ENCODE data around the gene NOTCH1. TPM values are rescaled to one million over a fixed set of nuclear protein-coding genes. Genes with fewer than 3 reads are reported as not detected.

The NOTCH1 gene
- total RNA-seq, 1 donor from 2014 or later: 70.7 TPM

DNA sequence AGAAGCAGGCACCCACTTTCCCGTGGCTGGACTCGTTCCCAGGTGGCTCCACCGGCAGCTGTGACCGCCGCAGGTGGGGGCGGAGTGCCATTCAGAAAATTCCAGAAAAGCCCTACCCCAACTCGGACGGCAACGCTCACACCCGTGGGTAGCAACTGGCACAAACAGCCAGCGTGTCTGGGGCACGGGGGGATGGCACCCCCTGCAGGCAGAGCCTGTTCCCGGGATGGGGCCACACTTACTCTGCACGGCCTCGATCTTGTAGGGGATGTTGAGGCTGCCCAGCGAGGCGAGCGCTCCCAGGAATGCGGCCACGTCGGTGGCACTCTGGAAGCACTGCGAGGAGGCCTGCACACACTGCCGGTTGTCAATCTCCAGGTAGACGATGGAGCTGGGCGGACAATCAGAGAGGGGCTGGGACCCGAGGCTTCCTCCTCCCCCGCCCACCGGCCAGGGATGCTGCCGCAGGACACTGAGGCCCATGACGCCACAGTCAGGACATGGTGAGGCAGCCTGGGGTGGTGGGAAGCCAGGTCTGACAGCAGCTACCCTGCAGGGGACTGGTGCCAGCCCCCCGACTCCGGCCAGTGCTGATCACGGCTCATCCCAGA lies 42.8 kb downstream of the NOTCH1 start:
- no peak for DNase-seq (ENCODE audit: low read depth, low spot score)

DNA sequence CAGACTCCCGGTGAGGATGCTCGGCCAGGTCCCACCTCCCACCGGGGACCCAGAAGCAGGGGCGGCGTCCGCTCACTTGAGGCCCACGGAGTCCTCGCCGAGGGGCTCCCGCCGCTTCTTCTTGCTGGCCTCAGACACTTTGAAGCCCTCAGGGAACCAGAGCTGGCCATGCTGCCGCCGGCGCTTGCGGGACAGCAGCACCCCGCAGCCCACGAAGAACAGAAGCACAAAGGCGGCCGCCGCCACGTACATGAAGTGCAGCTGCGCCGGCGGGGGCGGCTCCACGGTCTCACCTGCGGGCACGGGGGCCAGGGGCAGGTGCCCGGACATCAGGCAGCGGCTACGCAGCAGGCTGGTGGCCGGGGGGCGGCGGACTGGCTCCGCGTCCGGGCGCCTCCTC lies 43.7 kb downstream of the NOTCH1 start:
- no peak for DNase-seq (ENCODE audit: low read depth, low spot score)

DNA sequence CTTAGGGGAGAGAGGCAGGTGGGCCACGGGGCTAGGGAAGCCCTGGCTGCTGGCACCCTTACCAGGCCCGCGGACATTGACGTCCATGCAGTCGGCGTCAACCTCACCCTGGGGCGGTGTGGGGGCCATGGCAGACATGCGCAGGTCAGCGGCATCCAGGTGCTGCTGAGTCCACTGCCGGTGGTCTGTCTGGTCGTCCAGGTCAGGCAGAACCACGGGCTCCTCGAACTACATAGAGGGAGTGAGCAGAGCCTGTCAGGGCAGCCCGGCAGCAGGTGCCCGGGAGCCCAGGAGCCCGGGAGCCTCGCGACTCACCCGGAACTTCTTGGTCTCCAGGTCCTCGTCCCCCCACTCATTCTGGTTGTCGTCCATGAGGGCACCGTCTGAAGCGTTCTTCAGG lies 44.2 kb downstream of the NOTCH1 start:
- DNase-seq (ENCODE audit: low read depth, low spot score): no peak

DNA sequence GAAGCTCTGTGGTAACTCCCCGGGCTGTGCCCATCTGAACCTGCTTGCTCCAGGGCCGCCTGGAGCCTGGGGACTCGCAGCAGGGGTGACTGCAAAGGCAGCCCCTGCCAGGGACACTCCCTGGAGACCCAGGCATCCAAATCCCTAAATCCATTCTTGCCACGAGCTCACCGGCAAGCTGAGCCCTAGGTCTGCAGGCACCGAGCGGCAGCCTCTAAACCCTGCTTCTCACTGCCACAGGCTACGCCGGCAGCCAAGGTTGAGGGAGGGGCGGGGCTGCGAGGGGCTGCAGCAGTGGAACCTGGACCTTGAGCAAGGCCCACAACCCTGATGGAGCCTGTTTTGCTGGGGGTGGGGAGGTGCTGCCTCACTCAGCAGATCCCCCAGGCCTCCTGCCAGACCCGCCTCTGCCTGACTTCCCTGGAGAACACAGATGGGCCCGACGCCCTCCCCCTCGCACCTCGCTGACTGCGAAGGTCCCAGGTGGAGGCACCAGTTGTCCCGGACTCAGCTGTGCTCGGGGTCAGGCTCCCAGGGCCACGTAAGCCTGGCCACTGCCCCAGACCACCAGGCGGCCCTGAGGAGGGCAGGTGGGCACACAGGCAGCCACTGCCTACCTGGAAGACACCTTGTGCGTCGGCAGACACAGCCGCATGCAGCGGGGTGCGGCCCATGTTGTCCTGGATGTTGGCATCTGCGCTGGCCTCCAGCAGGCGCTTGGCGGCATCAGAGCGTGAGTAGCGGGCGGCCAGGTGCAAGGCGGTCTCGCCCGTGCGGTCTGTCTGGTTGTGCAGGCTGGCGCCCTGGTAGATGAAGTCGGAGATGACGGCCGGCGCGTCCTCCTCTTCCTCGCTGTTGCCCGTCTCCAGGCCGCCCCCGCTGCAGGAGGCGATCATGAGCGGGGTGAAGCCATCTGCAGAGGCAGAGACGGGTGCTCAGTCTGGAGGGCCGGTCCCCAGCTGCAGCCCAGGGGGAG lies 45.6 kb downstream of the NOTCH1 start:
- DNase-seq (ENCODE audit: low read depth, low spot score): no peak

DNA sequence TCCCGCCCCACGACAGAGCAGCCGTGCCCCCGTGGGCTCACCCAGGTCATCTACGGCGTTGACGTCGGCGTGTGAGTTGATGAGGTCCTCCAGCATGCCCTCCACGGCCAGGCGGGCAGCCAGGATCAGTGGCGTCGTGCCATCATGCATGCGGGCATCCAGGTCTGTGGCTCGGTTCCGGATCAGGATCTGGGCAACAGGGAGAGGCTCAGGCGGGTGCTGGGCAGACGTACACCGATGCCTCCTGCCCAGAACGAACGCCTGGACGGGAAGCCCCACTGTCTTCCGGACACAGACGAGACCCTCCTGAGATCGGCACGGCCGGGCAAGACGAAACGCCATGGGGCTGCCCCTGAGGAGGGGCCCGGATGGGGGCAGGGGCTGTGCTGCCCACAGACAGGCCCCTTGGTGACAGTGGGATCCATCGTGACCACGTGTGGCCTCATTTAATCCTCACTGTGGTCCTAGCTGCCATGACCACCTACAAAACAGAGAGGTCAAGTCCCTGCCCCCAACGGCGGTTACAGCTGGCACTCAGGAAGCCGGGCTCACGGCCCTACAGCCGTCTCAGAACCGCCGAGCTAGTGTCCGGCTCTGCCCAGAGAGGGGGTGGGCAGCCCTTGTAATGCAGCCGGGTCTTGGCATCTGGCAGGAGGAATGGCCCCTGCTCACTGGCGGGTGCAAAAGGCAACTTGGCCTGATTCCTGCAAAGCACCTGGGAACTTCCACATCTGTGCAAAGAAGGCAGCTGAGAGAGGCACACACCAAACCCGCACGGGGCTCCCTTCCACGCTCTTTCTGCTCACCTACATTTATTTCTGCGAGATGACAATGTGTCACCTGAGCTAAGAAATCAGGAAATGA lies 46.5 kb downstream of the NOTCH1 start:
- no peak for DNase-seq (ENCODE audit: low read depth, low spot score)

DNA sequence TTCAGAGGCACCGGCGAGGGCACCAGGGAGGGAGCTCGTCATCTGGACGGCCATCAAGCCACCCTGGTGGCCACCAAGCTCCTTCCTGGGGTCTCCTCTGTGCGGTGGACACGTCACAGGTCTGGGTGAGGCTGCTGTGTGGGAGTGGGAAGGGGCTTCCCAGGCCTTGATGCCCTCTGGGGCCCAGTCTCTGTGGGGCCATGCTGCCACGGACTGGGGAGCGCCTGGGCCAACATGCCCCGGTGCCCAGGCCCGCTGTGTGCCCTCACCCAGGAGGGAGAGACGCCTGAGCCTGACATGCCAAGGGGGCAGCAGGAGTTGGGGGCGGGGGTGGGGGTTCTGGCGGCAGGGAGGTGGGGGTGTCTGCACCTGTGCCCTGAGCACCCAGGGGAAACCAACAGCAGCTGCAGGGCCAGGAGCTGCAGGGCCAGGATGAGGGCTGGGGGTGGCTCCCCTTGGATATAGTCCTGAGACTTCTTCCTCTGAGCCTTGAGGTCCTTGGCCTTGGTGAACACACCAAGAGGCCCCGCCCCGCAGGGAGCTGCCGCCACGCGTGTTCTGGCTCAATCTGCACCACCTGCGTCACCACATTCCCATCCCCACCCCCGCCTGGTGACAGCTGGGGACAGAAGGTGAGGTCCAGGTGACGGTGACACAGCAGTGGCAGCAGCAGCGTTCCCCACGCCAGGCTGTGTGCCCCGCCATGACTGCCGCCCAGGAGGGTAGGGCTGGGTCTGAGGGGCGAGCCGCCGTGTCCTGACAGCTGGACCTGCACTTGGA lies 47.7 kb downstream of the NOTCH1 start:
- no peak for DNase-seq (ENCODE audit: low read depth, low spot score)

DNA sequence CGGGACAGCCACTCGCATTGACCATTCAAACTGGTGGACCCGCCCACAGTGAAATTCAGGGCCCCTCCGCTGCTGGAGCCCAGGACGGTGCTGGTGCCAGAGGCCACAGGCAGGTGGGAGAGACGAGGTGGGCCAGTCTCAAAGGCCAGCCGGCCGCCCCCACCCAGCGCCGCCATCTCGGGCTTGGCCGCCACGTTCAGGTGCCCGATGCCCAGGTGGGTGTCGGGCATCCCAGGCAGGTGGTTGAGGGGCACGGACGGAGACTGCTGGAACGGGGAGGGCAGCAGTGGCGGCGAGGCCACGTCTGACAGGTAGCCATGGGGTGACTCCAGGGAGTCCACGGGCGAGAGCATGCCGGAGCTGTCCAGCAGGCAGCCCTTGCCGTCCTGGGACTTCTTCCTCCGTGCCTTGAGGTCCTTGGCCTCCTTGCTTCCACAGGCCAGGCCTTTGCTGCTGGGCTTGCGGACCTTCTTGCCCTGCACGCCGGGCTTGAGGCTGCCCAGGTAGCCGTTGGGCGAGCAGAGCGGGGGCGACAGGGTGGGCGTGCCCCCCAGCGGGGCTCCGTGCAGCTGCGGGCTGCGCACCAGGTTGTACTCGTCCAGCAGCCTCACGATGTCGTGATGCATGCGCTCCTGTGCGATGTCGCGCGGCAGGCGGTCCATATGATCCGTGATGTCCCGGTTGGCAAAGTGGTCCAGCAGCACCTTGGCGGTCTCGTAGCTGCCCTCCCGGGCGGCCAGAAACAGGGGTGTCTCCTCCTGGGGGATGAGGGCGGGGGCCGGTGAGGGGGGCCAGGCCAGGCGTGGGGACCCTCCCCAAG lies 48.8 kb downstream of the NOTCH1 start:
- DNase-seq (ENCODE audit: low read depth, low spot score): no peak

DNA sequence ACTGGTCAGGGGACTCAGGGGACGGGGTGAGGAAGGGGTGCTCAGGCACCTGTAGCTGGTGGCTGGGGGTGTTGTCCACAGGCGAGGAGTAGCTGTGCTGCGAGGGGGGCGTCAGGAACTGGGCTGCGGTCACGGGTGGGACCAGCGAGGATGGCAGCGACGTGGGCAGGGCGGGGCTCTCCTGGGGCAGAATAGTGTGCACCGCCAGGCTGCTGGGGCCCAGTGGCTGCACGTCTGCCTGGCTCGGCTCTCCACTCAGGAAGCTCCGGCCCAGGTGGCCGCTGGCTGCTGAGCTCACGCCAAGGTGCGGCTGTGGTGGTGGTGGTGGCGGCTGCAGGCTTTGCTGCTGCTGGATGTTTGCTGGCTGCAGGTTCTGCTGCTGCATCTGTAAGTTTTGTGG lies 49.7 kb downstream of the NOTCH1 start:
- no peak for DNase-seq (ENCODE audit: low read depth, low spot score)

DNA sequence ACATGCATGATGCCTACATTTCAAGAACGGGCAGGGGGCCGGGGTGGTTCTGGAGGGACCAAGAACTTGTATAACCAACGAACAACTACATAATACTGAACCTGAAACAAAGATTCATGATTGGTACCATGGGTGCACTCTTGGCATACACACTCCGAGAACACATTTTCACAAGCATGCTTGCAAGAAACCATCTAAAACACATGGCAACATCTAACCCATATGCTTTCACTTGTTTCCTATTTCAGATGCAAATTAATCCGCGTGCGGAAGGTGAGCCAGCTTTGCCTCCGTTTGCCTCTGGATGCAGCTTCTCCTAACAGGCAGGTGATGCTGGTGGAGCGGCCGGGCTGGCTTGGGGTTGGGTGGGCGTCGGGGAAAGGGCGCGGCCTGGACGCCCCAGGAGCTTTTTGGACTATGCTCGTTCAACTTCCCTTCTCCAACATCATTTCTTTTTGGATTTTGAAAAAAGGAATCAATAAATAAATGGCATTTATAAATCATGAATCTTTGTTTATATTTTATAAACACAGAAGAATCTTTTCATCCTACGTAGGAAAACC lies 50.5 kb downstream of the NOTCH1 start:
- DNase-seq (ENCODE audit: low read depth, low spot score): no peak

DNA sequence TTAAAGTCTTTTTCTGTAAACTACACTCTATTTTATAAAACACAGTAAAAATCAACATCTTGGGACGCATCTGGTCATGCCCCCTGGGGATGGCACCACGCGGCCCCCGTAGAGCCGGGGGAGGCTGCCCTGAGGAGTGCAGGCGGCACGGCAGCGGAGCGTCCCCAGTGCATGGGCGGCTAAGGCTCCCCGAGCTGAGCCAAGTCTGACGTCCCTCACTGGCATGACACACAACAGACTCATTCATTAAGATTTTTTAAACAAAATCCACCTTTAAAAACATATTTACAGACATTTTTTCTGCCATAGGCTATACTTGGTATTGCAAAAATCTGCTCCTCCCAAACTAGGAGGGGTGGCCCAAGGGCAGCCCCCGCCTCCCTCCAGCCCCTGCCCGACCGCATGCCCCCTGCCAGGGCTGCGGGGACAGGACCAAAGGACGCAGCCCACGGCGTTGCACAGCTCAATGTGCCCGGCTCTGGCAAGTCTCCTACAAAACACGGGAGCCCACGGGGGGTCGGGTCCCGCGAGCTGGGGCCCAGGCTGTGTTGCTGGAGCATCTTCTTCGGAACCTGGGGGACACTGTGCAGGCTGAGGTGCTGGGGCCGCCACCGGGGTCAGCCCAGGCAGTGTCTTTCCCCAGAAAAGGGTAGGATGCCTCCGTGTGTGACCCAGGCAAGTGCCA lies 51.2 kb downstream of the NOTCH1 start:
- no peak for DNase-seq (ENCODE audit: low read depth, low spot score)

DNA sequence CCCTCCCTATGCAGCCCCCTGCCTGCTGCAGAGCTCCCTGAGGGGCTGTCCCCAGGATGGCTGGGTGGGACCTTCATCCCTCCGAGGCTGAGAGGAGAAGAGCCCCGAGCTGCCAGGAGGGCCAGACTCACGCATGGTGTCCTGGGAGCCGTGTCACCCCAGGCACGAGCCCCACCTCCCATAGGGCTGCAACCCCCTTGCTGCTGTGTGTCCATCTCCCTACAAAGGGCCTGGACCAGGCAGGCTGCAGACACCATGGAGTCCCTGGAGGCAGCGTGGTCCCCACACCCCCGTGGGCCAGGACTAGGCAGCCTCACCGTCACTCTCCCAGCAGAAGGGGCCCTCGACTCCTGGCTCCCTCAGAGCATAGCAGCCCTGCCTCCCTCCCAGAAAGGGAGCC lies 51.8 kb downstream of the NOTCH1 start:
- DNase-seq (ENCODE audit: low read depth, low spot score): no peak

DNA sequence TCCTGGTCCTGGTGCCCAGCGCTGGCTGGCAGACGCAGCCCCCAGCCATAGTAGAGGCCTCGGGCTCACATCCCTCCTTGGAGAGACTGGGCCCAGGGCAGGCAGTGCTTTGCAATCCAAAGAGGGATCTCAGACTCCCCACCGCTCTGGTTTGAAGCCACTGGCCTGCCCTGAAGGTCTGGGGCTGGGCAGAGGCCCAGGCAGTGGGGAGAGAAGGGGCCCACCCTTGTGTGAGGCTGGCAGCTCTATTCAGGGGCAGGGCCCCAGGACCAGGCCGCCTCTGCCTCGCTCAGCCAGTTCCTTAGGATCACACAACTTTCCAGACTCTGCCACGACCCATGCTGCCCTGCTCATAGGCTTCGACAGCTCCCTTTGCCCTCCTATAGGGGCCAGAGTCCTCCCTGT lies 52.3 kb downstream of the NOTCH1 start:
- DNase-seq (ENCODE audit: low read depth, low spot score): no peak

DNA sequence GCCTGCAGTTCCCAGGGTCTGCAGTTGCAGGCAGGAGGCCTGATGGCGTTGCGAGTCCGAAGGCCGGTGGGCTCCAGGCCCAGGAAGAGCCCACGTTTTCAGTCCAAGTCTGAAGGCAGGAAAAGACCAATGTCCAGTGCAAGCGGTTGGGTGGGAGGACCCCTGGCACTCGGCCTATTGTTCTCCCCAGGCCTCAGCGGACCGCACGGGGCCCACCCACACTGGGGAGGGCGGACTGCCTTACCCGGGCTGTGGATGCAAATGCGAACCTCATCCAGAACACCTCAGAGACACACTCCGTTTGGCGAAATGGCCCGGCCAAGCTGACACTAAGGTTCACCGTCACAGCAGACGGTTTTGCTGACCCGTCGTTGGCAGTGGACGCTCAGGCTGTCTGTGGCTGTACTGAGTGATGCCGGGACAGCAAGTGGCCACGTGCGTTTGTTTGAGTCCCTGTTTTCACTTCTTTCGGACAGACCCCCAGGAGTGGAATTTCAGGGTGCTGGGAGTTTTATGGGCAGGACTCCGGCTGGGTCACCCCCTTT lies 52.8 kb downstream of the NOTCH1 start:
- DNase-seq (ENCODE audit: low read depth, low spot score): no peak

DNA sequence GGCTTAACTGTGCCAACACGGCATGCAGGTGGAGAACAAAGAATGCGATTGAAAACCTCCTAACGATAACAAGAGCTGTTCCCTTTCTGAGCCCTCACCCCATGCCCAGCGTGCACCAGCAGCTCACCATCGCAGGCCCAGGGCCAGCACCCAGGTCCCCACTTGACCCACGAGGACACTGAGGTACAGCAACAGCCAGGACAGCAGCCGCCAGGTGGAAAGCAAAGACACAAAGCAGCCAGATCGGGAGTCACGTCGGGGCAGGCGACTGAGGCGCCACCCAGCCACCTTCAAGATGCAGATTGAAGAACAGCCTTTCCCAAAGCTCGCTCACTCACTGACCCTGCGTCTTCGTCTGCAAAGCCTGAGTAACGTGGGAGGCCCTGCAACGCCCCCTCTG lies 56.1 kb downstream of the NOTCH1 start:
- no peak for DNase-seq (ENCODE audit: low read depth, low spot score)

DNA sequence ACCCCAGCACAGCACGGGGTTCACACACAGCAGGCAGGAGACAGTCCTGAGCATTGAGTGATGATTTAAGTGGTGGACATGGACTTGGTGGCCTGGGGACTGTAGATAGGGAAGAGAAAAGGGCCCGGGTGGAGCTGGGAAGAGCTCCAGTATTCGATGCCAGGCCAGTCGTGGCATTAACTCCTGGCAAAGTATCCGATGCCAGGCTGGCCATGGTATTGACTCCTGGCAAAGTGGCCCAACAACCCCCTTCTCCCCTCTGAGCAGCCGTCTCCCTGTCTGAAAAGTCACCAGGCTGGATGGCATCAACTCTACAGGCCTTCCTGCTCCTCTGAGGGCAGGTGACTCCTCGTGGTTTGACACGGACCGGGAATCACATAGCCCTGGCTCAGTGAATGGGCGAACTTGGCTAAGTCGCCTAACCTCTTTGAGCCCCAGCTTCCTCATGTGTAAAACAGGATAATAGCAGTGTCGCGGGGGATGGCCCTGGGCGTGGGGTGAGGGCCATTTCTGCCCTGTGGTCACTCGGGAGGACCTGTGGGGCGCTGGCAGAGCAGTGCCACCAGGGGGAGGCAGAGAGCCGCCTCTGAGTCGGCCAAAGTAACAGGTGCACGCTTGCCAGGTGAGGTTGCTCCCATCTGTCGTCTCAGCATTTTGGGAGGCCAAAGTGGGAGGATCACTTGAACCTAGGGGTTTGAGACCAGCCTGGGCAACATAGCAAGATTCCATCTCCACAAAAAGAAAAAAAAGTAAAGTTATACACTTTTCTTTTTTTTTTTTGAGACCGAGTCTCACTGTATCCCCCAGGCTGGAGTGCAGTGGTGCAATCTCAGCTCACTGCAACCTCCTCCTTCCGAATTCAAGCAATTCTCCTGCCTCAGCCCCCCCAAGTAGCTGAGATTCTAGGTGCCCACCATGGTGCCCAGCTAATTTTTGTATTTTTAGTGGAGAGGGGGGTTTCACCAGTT lies 57.3 kb downstream of the NOTCH1 start:
- no peak for DNase-seq (ENCODE audit: low read depth, low spot score)

DNA sequence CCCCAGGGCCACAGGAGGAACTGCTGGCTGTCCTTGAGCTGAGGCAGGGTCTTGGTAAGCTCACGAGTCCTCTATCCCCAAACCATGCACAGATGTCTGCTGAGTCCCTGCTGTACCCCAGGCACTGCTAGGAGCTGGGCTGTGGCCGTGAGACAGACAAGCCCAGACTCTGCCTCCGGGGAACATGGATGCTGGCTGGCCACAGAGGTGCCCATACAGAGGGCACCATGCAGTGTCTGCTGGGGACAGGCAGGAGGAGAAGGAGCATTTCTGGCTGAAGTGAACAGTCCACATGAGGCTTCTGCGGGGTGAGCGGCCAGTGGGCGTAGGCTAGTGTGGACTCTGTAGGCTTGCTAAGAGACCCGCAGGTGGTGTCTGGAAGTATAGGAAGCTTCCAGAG lies 58.2 kb downstream of the NOTCH1 start:
- no peak for DNase-seq (ENCODE audit: low read depth, low spot score)

DNA sequence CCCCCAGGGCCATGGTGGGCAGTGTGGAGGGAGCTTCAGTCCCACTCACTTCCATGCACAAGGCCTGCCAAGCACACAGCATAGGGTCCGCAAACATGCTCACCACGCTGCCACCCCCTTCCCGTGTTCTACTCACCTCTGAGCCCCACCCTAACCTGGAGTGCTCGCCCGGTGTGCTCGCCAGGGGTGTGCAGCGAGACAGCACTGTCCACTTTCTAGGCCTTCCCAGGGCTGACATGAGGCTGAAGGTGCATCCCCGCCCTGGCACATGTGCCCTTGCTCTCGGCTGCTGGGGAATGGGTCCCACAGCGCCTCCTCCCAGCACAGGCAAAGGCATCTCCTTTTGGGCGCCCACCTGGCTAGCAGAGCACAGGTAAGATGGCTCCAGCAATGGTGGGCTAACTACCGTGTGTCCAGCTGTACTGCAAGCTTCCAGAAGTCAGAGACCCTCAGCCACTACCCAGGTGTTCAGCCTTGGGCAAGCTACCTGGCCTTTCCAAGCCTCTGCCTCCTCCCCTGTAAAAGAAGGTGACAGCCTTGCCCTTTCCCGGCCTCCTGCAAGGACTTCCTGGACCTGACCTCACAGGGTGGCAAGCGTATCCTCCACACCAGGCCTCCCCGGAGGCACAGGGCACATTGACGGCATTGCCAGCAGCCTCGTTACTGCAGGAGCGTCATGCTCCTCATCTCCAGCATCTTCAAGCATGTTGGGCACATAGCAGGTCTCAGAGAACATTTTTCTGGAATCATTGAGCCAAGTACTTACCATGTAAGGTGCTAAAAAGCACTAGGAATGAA lies 58.8 kb downstream of the NOTCH1 start:
- DNase-seq (ENCODE audit: low read depth, low spot score): no peak

Measured in pulmonary artery endothelial cell (primary cell).